ENCODE measurements around the gene RAPGEF3. TPM values are rescaled to one million over a fixed set of nuclear protein-coding genes. Genes with fewer than 3 reads are reported as not detected.

RAPGEF3 gene
- total RNA-seq, 4 donors from 2014 or later = 18.3 to 48.2 (median 32.5) TPM

DNA sequence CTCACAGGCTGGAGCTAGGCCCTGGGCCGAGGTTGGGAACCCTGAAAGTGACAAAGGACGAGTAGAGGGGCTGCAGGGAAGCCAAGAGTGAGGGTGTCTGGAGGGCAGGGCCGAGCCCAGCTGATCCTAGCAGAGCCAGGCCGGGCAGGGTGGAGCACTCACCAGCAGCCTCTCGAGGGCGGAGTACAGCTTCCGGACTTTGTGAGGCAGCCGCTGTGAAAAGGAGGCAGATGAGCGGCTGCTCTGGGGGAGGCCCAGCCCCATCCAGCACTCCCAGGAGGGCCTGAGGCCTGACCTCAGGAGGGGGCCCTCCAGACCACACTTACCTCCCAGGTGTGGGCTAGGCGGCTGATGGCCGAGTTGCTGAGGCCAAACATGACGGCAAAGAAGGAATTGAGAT lies 18.7 kb downstream of the RAPGEF3 start:
- 84% methylated on average over 3 of the region's 12 CpGs for WGBS

GRCh38 chr12:47739297-47739696 lies 19.4 kb downstream of the RAPGEF3 start:
- H3K4me3 ChIP-seq = no peak overlapping the region
- TF ChIP-seq EP300 (IDR thresholded peaks at IDR 0.05) (no peak), POLR2A (IDR thresholded peaks at IDR 0.05; ENCODE audit: low read depth) (no peak), POLR2AphosphoS5 (IDR thresholded peaks at IDR 0.05) (no peak)
- TF ChIP-seq, protein P1, sequence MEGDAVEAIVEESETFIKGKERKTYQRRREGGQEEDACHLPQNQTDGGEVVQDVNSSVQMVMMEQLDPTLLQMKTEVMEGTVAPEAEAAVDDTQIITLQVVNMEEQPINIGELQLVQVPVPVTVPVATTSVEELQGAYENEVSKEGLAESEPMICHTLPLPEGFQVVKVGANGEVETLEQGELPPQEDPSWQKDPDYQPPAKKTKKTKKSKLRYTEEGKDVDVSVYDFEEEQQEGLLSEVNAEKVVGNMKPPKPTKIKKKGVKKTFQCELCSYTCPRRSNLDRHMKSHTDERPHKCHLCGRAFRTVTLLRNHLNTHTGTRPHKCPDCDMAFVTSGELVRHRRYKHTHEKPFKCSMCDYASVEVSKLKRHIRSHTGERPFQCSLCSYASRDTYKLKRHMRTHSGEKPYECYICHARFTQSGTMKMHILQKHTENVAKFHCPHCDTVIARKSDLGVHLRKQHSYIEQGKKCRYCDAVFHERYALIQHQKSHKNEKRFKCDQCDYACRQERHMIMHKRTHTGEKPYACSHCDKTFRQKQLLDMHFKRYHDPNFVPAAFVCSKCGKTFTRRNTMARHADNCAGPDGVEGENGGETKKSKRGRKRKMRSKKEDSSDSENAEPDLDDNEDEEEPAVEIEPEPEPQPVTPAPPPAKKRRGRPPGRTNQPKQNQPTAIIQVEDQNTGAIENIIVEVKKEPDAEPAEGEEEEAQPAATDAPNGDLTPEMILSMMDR (IDR thresholded peaks at IDR 0.05) = no peak
- H3K27me3 ChIP-seq = no peaks in the 10 kb centered on the region
- peaks cover 70 to 78% (median 76%) of the 10 kb centered on the region in 4 donors for H3K4me1 ChIP-seq
- no peaks in the 10 kb centered on the region for H3K9me3 ChIP-seq
- H3K27ac ChIP-seq (replicated peaks in 1 of 4) = peak overlapping the region; percentile 77 to 86 (median 82)
- WGBS = 93% methylated on average over 3 of the region's 3 CpGs
- intact Hi-C loops (cut with DNase I) = no loop called here
- DNase-seq (ENCODE audit: extremely low spot score) = no peak
- H3K36me3 ChIP-seq = peaks cover 0 to 13% (median 0%) of the 10 kb centered on the region in 4 donors

More for the DNA sequence above, 18.7 kb downstream of the RAPGEF3 start:
- Histone ChIP-seq H3K27me3 (no peaks in the 10 kb centered on the region), H3K4me1 (peaks cover 63 to 71% (median 69%) of the 10 kb centered on the region in 4 donors), H3K4me3 (no peak overlapping the region), H3K9me3 (no peaks in the 10 kb centered on the region), H3K27ac (replicated peaks in 1 of 4) (peak overlapping the region in 3 of 4 donors; percentile 26 to 64 (median 40)), H3K36me3 (peaks cover 0 to 13% (median 0%) of the 10 kb centered on the region in 4 donors)
- intact Hi-C loops (cut with DNase I) = loop anchor here (5.0 kb wide), 1 partner anchor 37 kb away; no protein-coding TSS in a partner anchor
- DNase-seq (ENCODE audit: extremely low spot score) = no peak
- TF ChIP-seq EP300 (IDR thresholded peaks at IDR 0.05) = no peak
- TF ChIP-seq, protein P1 (IDR thresholded peaks at IDR 0.05) = no peak
- no peak for TF ChIP-seq POLR2A (IDR thresholded peaks at IDR 0.05; ENCODE audit: low read depth)
- TF ChIP-seq POLR2AphosphoS5 (IDR thresholded peaks at IDR 0.05) = peak in 1 of 2 donors; percentile 20

DNA sequence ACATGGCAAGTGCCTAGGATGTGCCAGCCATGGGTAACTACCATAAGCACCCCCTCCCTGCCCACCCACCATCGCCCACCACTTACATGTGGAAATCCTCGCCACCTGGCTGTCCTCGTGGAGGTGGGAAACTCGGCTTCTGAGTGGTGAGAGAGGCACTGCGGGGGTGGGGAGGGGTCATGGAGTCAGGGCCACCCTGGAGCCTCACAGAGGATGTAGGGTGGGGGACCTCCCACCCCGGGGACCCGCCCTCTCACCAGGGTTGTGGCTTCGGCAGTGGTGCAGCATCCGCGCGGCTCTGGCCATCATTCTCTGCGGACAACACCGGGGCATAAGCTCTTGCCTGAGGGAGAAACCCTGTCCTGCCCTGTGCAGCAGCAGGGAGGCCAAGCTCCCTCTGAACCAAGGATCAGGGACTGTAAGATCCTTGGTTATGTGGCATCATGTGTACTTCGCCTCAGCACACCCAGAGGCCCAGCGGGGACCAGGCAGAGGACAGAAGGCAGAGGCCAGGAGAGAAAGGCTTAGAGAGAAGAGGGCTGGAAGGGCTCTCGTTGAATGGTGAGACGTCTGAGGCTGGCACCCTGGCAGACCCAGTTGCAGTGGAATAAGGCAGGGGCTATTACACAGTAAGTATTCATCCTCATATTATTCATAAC lies 20.6 kb downstream of the RAPGEF3 start:
- Histone ChIP-seq H3K4me3 (no peak overlapping the region), H3K9me3 (no peaks in the 10 kb centered on the region), H3K27ac (replicated peaks in 1 of 4) (peak overlapping the region; percentile 77 to 86 (median 82)), H3K36me3 (peaks cover 0 to 13% (median 0%) of the 10 kb centered on the region in 4 donors), H3K27me3 (no peaks in the 10 kb centered on the region), H3K4me1 (peaks cover 77 to 81% (median 79%) of the 10 kb centered on the region in 4 donors)
- intact Hi-C loops (cut with DNase I) = no loop called here
- TF ChIP-seq POLR2AphosphoS5 (IDR thresholded peaks at IDR 0.05) (no peak), EP300 (IDR thresholded peaks at IDR 0.05) (no peak), POLR2A (IDR thresholded peaks at IDR 0.05; ENCODE audit: low read depth) (no peak)
- TF ChIP-seq, protein P1 (IDR thresholded peaks at IDR 0.05) = no peak
- no peak for DNase-seq (ENCODE audit: extremely low spot score)
- 94% methylated on average over 5 of the region's 17 CpGs for WGBS

GRCh38 chr12:47736877-47737676 lies 21.6 kb downstream of the RAPGEF3 start:
- H3K27ac ChIP-seq (replicated peaks in 1 of 4) = peak overlapping the region; percentile 77 to 86 (median 82)
- peaks cover 77 to 80% (median 78%) of the 10 kb centered on the region in 4 donors for H3K4me1 ChIP-seq
- TF ChIP-seq, protein P1 (IDR thresholded peaks at IDR 0.05) = peak in 1 of 3 experiments; percentile 6
- TF ChIP-seq POLR2AphosphoS5 (IDR thresholded peaks at IDR 0.05) (peak; percentile 45 to 69), POLR2A (IDR thresholded peaks at IDR 0.05; ENCODE audit: low read depth) (no peak)
- intact Hi-C loops (cut with DNase I) = no loop called here
- H3K9me3 ChIP-seq = no peaks in the 10 kb centered on the region
- H3K4me3 ChIP-seq = peak overlapping the region; percentile 1 to 32 (median 18)
- H3K27me3 ChIP-seq = no peaks in the 10 kb centered on the region
- 28% methylated on average over 16 of the region's 19 CpGs for WGBS
- DNase-seq (ENCODE audit: extremely low spot score) = peak; percentile 96
- H3K36me3 ChIP-seq = peaks cover 0 to 13% (median 0%) of the 10 kb centered on the region in 4 donors

Data from esophagus muscularis mucosa (tissue), 4 donors.